GM19468 (cell line): ENCODE measurements around the gene FANCI.

Experiments used
- ATAC-seq: cut with Tn5 transposase; IDR thresholded peaks from one replicate; pipeline ENCODE4 v1.9.1; 2021; ENCODE audit warnings: mild to moderate bottlenecking, moderate library complexity, moderate number of reproducible peaks; ENCODE audit not compliant: unreplicated experiment; ENCODE audit errors: extremely low read depth

Gene FANCI

DNA sequence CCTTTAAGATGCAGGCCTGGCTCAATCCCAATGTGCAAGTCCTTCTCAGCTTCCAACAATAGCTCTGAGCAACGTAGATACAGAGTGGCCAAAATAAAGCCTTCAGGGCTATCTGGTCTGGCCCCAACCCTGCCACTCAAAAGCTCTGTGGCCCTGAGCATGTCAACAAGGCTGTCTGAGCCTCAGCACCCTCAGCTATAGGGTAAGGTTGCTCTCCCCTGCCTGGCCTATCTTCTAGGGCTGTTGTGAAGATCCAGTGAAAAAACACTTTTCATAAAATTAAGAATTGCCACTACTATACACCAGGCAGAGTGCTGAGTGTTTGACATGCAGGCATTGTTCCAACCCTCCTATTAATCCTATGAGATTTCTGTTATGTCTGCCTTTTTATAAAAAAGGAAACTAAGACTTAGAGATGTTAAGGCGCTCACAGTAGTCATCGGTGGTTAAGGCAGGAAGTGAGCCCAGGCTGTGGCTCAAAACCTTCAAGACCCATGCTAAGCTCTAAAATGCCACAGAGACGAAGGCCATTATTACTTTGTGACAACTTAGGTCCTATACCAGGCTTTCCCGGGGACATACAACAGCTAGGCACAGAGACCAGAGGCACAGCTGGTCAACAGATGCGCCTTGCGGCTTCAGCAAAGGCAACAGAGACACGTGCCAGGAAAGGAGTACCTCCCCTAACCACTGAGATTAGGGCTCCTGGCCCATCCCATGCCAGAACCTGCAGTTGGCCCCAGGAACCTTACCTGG lies 85.7 kb downstream of the FANCI start:
- no peak for ATAC-seq

DNA sequence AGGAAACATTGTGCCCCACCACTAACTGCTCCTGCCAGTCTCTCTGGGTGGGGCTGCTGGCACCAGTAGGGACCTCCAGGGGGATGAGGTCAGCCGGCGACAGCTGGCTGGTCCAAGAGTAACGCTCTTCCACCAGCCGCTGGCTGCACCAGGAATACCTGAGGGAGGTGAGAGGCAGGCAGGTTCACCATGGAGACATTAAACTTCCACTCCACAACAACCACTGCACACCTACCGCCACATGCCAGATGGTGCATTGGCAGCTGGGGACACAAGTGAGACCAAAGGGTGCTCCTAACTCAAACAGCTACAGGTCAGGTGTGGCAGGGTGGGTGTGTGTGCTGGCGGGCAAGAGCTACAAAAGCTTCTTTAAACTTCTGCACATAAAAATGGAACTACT lies 86.3 kb downstream of the FANCI start:
- no peak for ATAC-seq

- no peak for ATAC-seq
These were observed 87.3 kb downstream of the FANCI start for GRCh38 chr15:89330881-89331595.

- ATAC-seq, result no peak
These were observed 88.7 kb downstream of the FANCI start for GRCh38 chr15:89332446-89332845.

DNA sequence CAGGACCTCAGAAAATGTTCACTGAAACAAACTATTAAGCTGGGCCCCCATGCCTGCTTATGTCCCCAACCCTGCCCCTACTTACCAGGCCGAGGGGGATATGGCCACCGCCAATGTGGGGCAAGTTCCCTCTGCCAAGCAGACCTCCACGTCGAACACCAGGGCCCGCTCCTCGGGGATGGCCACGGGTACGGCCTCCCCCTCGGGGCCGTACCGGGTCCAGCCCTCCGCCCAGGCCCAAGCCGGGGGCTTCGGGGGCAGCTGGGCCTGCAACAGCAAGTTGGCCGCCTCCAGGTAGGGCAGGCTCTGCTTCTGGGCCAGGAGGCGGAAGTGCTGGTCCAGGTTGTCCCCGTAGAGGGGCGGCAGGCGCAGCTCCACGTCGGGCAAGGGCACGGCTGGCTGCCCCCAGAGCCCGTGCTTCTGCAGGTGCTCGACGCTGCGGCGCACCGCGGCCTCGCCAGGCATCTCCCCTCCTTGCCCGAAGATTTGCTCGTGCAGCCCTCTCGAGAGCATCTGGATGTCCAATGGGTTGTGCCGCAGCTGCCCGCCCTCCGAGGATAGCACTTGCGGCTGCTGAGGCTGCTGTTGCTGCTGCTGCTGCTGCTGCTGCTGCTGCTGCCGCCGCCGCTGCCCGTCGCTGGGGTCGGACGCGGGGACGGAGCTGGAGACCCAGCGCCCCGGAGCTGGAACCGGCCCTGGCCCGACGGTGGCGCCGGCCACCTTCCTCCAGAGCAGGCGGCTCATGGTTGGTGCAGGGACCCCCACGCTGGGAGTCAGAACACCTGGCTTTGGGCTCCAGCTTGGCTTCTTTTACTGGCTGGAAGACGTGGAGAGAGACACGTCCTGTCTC lies 89.5 kb downstream of the FANCI start:
- no peak for ATAC-seq

DNA sequence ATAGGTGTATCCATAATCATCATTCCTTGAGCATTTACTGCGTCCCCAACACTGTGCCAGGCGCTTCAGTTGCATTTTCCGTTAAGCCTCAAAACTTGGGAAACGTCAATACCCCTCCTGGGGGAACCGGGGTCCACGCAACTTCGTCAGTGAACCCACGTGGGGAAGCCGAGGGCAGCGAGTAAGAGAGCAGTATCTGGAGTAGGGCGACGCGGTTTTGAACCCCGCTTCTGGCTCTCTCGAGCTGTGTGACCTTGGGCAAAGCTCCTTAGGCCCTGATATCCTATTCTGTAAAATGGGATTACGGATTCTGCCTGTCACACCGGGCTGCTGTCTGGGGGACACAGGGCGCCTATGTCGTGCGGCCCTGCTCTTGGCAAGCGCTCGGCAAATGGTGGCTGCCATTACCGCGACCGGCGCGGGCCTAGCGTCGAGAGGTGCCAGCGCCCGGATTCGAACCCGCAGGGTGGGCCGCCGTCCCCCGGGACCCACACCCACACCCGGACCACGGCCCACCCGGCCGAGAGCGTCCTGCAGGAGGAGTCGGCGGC lies 90.3 kb downstream of the FANCI start:
- ATAC-seq, result peak; percentile 15

DNA sequence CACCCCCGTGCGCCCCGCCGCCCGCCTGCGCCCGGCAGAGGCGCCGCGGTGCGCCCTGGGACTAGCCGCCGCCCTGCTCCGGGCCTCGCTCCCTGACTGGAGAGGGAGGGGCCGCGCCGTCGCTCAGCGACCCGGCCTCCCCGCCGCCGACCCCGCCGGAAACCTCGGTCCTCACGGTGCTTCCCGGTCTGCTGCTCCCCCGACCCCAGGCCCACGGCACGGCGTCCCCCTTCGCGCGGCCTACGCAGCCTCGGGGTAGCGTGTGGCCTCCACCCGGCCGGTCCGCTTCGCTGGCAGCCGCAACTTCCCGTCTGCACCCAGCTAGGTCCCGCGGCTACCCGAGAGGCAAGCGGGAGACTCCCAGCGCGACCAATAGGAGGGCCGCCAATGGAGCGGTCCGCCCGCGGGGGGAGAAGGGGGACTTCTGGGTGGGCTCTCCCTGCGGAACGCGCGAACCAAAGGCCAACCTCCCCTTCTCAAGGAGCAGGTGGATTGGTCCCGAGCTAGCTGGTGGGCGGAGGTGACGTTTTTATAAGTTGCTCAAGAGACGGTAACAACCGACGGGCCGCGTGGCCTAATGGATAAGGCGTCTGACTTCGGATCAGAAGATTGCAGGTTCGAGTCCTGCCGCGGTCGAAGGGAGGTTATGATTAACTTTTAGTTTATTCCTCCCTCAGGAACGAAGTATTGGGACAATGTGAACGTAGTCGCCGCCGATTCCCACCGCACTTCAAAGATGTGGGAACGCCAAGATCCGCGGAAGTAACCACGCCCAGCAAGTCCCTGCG lies 90.9 kb downstream of the FANCI start, which contains the start of gene POLG:
Gene POLG, minus strand, starts transcription at position 315 of the 788 bp plus-strand sequence. CDS start 1,070 bp downstream, outside the sequence.
- peak; percentile 77 for ATAC-seq

DNA sequence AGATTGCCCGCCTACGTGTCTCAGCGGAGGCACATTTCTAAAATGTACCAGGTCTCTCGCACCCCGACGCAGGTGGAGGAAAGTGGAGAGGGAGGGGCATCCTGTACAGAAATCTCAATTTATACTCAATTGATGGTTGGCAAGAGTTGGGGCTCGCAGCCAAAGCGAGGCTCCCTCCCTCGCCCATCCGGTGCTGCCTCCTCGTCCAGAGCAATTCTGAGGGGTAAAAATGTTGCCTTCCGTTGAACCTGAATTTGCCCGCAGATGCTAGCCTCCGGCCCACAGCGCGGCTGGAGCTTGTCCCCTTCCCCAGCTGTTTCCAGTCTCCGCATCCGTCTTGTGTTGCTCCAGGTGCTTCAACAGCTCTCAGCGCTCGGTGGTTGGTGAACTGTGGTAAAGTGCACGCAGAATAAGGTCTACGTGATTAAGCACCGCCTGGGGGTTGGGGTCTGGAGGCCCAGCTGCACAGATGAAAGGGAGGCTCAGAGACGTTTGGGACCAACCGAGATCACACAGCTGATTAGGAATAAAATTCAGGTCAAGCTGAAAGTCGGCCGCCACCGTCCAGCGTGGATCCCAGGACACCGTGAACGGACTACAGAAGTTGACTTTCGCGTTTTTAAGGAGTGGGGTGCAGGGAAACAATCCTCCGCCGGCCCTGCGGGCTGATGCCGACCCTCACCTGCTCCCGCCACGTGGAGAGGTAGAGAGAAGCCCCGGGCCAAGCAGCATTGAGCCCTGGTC lies 91.7 kb downstream of the FANCI start:
- ATAC-seq, result no peak

GRCh38 chr15:89338036-89338435 lies 94.3 kb downstream of the FANCI start:
- ATAC-seq, result no peak

DNA sequence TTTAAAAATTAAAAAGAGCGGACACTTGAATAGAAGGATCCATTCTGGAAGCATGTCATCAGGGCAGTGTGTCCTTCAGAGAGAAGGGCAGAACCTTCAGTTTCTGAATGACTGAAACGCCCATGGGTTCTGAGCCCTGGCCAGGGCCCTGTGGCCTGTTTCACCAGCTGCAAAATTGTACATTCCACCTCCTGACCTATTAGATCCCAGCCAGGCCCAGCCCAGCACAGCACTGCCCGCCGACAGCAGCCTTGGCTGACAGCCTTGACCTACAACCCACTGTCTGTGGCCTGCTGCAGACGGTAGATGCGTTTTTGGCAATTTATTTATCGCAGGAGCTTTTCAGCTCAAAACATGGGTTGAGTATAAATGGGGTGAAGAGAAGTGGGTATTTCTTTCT lies 96.8 kb downstream of the FANCI start:
- ATAC-seq, result no peak

GRCh38 chr15:89341316-89342005 lies 97.7 kb downstream of the FANCI start:
- no peak for ATAC-seq

DNA sequence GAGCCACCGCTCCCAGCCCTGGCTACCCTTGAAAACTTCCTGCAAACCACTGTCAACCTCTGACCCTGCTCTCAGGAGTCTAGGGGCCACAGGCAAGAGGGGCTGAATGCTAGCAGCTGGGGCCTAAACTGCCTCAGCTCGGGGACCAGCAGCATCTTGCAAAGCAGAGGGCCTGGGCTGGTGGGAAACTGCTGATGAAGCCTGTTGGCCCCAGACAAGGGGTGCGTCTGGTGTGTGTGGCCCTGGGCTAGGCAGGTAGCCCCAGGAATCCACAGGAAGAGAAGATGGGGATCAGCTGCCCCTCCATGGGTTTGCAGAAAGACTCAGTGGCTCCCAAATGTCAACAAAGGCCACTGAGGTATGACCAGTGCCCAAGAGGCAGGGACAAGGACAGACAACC lies 99.1 kb downstream of the FANCI start:
- ATAC-seq, result no peak

- no peak for ATAC-seq
These were observed 101.5 kb downstream of the FANCI start for GRCh38 chr15:89345248-89345647.

DNA sequence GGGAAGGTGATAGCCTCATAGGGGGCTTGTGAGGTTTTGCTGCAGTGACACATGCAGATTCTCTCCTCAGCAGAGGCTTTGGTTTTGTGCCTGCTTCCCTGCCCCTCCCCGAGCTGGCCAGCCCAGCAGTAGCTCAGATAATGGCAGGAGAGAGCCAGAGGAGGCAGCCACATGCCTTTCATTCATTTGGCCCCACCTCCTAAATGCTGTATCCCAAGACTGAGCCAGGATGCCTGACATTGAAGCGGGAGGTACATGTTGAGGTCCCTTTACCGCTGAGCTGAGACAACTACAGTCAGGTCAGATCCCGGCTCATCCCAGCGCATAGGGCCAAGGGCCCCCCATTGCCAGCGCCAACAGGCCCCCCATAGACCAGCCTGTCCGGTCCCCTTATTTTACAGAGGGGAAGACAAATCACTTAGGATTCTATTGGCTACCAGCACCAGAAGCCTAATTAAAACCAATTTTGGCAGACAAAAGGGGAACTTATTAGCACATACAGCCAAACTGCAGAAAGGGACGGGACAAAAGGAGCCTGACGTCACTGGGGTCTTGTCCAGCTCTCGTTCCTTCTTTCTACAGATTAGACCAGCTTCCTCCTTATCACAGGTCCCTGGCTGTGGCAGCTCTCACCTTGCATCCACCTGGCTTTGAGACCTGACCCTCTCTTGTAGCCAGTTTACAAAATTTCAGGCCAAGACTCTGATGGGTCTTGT lies 102.9 kb downstream of the FANCI start:
- ATAC-seq, result no peak

GRCh38 chr15:89349206-89349558 lies 105.4 kb downstream of the FANCI start:
- no peak for ATAC-seq

DNA sequence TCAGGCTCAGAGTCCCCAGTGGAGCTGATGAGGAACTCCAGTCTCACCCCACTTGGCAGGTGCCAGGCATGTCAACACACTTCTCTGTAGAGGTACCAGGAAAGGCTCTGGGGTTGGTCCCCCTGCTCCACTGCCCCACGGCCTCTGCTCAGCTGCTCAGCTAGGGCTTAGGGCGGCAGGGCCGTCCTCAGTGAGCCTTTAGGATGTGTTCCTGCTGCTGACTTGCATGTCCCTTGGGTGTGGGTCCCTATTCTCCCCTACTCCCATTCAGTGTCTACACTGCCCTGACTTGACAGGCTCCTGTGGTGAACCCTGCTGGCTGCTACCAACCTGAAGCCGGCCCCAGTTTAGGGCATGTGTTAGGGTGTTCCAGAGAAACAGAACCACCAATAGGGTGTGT lies 108.7 kb downstream of the FANCI start:
- no peak for ATAC-seq

DNA sequence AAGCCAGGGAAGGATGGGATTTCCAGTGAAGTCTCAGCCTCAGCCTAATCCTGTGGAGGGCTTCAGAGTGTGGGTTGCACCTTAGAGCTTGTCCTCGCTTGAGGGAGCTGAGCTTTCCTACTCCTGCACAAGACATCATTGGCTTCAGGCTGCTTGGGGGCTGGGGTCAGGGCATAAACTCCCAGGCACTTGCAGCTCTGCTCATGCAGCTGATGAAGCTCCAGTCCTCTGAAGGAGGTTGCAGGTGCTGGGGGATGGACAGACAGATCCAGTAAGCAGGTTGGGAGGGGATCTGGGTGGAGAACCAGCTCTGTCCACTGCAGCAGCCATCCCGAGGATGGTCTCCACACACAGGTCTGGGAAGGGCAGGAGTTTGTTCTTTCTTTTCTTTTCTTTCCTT lies 110.2 kb downstream of the FANCI start:
- ATAC-seq, result no peak
